ENCODE results near the gene NR6A1.

GRCh38 chr9:124492818-124493217 is 278.3 kb downstream of the NR6A1 start:
- TF ChIP-seq POLR2A (IDR thresholded peaks at IDR 0.05; ENCODE audit: low read length) (no peak), JUN (IDR thresholded peaks at IDR 0.05) (no peak), ELK1 (IDR thresholded peaks at IDR 0.05; ENCODE audit: low read depth, low read length) (no peak), CTCF (IDR thresholded peaks at IDR 0.05) (no peak), KDM1A (IDR thresholded peaks at IDR 0.05; ENCODE audit: low read depth) (no peak), RNF2 (IDR thresholded peaks at IDR 0.05; ENCODE audit: borderline replicate concordance, low read depth) (no peak), E2F6 (IDR thresholded peaks at IDR 0.05; ENCODE audit: borderline replicate concordance, low read depth) (no peak)

Measured in A549 (cell line).